PC-9 (cell line): Measurements from ENCODE around the gene CCR5AS.
"Not testable (repeated sequence)": the region's sequence is repeated elsewhere in the genome, so short reads cannot be mapped to it uniquely, and the experiment has no call there.

ENCODE experiments used
- CTCF ChIP-seq: fragments of 200-600 bp; sonication (generic); conservative IDR thresholded peaks from 2 replicates; pipeline ENCODE4 v1.6.1; 2017; ENCODE audit warnings: mixed run types, antibody characterized with exemption, mild to moderate bottlenecking, moderate library complexity
- EZH2 ChIP-seq: fragments of 200-600 bp; sonication (generic); IDR thresholded peaks from 2 replicates; pipeline ENCODE4 v1.8.0; 2017; ENCODE audit warnings: antibody characterized with exemption, low read depth

DNA sequence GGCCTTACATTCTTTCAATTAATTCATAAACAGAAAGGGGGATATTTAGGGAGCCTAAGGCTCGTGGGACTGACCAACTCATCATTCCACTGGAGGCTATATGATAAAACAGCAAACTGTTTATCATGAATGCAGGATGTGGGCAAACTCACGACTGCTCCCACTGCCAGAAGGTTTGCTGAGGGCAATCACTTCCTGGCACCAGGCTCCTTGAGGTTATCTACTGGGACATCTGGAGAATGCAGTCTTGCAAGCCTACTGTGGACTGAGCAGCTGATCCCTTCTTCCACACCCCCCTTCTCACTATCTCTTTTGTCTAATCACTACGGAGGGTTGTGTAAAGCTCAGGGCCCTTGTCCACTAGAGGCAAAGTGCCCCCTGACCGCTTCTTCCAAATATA, 26.3 kb upstream of the CCR5AS start:
- not testable (repeated sequence) for TF ChIP-seq CTCF, EZH2
